Measurements from ENCODE around the gene PALLD.

Gene PALLD

DNA sequence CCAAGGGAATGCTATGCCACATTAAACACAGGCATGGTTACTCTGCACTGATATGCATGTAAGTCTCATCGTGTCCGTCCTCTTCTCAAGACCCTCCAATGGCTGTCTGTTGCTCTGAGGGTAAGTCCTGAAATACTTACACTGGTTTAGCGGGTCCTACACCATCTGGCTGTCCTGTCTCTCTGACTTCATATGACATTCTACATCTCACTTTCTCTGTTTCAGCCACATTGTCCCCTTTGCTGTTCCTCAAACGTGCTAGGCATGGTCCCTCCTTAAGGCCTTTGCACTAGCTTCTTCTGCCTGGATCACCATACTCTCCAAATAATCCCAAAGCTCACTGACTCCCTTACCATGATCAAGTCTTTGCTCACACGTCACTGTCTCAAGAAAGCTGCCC is 131.4 kb downstream of the PALLD start:
- DNase-seq = no peak

DNA sequence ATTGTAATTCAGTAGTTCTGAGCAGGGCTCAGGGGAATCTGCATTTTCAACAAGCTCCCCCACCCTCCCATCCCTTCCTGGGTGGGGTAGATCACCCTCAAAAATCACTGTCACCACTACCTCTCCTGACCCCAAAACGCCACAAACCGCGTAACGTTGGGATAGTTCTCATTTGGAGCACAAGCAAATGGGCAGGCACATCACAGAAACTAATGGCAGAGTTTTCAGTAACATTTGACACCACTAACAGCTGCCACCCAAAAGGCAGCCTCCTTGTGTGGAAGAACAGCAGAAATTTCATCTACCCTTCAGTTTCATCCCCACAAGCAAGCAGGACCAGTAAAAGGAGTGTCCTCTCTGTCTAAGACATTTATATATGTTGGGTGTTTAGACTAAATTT is 132.7 kb downstream of the PALLD start:
- no peak for DNase-seq

DNA sequence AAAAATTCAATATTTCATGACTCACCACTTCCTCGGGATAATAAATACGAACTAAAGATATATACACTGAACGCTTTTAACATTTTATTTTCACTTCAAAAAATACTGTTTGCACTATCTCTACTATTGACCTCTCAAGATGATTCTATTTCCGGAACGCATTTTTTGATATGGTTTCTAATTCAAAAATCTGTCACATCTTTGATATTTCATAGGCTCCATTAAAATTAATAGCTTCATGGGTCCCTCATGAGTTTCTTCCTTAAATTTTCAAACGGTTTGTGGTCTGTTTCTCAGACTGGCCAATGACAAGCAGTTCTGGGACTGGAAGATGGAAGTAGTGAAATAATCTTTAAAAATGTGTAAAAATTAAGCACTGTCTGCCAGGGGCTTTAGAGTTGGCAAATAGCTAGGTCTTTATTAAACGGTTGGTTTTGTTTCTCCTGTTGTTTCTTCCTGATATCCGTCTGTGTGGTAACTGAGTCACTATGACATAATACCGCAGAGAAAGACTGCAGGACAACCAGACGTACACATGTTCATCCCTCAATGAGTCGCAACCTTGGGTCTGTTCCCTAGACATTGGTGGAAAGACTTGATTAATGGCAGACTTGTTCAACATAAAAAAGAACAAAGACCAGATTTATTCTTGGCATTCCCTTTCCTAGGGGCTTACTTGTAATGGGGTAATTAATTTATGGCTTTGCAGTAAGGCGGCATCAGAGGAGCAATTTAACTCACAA is 133.8 kb downstream of the PALLD start:
- DNase-seq = no peak

DNA sequence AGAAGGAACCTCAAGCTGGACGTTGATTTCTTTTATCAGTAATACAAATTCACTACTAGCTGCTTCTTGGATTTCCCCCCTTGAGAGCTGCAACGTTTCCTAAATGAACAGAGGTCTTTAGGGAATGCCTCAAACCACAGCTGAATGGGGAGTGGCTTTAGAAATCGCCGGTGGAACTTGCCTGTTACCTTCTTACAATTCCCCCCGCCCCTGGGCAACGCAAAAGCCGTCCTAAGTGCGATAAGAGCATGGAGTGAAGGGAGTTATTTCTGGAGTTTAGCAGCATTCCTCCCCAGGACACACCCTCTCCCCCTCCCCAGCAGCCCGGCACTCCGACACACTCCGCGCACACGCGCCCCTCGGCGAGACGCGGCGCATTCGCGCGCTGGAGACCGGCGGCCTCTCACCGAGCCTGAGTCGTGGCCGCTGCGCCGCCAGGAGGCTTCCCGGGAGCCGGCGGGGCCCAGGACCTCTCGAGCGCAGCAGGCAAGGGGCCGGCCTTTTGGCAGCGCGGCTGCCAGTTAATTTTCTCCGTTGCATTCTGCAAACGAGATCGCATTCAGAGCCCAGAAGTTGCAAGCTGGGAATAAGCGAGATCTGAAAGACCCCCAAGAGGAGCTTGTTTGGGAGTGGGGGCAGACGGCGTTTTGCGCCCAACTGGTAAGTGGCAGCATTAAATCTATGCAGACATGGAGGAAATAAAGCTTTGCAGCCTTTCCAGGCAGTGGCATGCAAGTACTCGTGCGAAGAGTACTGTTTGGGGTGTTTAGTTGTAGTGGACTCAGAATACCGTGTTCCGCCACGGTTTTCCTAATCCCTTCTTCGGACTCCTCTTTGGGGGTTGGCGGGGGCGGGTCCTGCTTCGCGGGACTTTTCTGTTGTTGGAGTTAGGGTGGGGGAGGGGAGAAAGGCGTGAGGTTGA is 134.7 kb downstream of the PALLD start:
- no peak for DNase-seq

DNA sequence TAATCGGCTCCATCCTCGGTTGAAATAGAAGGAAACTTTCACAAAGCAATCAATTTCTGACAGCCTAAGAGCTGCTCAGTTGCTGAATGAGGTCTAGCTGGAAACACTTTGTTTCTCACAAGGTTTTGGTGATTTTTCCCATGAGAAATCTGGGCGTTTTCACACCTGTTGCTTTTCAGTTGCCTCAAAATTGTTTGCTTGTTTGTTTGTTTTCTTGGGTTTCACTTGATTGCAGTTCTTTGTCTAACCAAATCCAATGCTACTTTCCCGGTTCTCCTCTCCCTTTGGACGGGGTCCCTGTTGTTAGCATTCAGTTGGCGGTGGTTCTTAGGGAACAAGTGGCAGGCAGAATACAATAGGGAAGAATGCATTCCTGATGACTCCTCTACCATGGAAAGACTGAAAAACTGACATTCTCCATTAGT is 135.5 kb downstream of the PALLD start:
- no peak for DNase-seq

DNA sequence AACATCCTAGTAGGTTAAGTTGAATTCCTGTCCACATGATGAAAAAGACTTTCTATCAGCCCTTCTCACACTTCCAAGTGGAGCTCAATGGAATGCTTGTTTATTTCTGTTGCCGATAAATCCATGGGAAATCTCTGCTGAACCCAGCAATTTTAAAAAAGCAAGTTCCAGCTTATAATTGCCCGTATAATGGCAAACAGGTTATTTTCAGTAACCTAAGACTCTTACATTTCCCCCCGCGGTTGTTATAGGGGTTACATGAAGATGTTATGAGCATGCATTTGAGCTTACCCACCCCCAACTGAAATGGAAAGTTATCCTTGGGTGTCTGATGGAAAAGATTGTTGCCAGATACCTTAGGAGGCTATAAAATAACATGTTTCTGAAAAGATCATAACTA is 136.2 kb downstream of the PALLD start:
- DNase-seq = no peak

DNA sequence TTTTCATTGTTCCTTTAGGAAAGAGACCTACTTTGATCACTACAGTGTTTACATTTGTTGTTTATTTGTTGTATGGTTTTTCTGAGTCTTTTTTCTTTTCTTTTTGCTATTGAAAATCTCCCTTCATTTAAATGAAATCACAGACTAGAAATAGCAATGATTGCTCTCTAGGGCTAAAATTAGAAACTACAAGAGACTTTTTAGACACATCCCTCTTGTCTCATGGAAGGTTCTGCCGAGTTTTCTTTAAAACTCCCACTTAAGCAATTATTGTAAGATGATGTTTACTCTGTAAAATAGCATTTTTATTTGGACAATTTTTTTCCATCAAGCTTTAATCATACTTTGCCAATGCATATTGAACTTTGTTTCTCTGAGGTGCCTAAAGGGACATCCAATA is 136.6 kb downstream of the PALLD start:
- DNase-seq = no peak

DNA sequence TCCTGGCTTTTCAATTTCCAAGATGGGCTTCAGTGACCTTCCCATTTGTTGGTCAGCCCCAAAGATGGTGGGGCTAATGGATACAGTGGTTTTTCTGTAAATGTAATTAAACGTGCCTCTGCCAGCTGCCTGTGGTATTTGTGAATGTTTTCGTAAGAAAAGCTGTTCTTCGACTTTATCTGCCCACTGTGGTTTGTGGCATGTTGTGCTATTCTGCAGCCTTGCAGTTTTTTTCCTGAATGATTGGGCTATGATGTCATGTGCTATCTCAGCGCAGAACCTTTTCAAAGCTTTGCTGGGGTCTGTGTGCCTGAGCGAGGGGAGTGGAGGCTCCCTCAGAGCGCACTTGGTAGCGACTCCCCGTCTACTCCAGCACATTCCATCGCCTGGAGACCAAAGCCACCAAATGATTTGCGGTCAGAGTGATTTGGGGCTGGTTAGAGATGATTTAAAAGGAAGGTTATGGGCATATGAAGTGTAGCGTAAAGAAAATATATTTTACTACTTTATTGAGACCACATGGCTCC is 137.5 kb downstream of the PALLD start:
- DNase-seq = no peak

DNA sequence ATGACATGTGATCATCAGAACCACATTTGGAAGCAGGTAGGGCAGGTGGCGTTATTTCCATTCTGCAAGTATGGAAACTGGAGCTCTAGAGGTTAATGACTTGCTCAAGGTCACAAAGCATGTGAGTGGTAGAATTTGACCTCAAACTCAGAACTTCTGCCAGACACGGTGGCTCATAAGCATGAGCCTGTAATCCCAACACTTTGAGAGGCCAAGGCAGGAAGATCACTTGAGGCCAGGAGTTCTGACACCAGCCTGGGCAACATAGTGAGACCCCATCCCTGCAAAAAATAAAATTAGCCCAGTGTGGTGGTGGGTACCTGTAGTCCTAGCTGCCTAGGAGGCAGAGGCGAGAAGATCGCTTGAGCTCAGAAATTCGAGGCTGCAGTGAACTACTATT is 139.2 kb downstream of the PALLD start:
- no peak for DNase-seq

DNA sequence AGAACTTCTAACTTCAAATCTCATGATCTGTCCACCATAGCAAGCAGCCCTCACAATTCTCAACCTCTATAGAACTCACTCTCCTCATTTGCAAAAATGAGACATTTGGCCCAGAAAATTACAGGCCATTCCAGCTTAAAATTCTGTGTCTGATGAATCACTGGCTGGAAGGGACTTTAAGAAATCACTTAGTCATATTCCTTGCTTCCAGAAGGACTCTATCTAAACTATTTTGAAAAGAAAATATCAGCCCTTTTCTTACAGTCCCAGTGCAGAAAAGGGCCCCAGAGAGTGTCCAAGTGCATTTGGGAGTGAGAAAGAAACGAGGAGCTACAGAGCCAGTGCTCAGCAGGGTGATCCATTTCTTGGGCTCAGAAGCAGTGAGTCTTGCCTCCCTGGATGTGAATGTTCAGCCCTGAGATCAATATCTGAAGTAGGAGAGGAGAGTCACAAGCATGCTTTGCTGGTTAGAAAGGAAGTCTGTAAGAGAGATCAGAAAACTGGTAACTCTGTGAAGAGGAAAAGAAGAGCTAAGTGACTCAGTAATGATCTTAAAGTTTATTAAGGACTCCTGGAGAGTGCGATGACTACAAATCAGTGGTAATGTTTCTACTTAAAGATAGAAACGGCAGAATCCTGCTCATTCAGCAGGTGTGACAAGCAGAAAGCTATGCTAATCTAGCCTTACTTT is 139.8 kb downstream of the PALLD start:
- no peak for DNase-seq

DNA sequence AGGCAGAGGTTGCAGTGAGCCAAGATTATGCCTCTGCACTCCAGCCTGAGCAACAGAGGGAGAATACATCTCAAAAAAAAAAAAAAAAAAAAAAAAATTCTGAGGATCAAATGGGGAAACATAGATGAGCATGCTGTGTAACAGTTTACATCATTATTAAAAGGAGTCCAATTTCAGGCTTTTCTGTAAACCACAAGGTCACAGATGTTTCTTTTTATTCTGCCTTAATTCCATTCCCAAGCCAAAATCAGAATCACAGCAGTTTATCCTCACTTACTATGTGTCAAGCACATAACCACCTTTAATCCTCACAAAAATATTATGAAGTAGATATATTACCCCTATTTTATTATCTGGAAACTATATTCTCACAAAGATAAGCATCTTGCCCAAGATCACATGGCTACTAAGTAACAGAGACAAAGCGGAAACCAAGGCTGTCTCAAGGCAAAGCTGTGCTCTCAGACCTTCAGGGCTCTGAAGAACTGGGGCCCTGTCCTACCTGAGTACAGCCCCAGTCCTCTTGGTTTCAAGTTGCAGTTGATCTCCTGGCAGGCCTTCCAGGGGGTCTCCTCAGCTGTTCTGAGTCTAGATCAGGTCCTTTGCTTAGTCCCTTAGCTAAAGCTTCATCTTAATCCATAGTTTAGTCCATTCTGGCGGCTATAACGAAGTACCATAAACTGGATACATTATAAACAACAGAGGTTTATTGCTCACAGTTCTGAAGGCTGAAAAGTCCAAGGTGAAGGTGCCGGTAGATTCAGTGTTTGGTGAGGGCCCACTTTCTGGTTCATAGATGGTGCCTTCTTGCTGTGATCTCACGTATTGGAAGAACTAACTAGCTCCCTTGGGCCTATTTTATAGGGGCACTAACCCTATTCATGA is 141.3 kb downstream of the PALLD start:
- no peak for DNase-seq

DNA sequence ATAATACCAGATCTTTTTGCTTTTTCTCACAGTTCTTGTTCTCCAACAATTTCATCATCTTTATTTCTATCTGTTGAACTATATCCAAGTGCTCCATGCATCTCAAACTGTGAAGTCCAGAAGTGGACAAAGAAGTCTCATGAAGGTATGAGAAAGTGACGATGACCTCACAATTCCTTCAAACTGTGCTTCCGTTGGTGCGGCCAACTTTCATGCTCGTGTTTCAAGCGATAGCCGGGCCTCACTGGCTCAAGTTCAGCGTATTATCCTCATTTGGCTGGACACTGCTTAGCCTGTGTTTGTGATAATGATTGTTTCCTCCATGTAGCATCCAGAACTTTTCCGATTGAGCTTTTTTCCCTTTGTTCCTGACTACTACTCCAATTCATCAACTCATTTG is 143.1 kb downstream of the PALLD start:
- DNase-seq = no peak

DNA sequence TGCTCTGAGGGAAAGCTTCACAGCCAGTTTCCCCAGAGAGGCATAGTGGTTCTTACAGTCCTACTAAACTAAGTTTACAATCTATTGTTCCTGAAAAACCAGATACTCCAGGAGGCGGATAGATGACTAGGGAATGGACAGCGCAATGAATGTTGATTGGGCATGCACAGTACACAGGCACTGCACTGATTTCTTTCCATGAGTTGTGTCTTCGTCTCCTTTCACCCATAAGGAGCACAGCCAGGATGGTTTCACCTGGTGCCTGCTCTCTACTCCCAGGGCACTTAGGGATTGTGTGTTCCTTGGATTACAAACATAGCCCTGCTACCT is 144.9 kb downstream of the PALLD start:
- no peak for DNase-seq

DNA sequence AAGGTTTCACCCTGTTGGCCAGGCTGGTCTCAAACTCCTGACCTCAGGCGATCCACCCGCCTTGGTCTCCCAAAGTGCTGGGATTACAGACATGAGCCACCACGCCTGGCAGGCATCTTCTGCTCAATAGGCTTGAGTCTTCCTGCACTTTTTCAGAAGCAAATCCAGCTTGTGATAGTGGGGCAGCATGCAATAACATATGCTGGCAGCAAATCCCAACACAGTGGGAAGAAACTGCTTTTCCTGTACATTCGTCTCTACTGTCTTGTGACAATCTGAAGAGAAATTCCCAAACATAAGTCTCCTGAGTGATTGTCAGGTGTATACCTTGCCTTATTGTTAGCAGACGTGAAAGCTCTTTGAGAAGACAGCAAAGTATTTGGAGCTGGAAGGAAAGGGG is 145.7 kb downstream of the PALLD start:
- DNase-seq = no peak

DNA sequence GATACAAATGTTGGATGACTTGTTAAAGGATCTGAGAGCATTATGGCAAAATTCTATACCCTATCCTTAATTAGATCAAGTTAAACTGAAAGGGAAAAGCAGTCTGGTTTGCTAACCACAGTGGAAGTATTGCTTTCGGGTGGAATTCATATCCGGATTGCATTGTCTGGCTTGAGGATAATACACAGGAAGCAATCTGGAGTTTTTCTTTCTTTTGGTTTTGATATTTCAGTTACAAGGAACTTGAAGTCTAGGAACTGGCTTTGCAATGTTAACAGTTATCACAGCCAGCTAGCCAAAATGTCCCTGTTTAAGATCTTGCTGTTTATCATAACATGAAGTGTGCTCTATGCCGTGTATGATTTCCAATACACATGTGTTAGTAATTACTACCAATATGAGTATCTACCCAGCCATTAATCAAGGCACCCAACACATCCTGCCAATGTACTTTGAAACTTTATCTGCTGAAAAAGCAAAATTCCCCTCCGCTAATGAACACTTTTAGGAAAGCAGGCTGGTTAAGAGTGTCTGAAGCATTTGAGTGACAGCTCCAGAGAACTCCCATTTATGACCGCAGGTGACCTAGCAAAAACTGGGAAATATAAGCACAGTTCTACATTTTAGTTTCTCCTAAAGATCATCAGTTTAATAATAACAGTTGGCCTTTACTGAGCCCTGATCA is 146.4 kb downstream of the PALLD start:
- DNase-seq = no peak

DNA sequence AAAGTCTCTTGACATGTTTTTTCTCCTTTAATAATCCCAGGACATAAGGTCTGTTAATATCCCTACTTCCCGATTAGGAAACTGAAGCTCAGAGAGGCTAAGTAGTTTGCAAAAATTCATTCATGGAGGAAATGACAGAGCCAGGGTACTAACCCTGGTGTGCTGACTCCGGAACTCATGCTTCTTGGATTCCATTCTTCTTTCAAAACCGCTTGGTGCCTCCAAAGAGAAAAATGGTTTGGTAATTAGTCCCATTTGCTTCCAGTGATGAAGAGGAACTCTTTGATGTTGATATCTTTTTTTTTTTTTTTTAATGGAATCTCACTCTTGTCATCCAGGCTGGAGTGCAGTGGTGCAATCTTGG is 146.9 kb downstream of the PALLD start:
- DNase-seq = no peak

DNA sequence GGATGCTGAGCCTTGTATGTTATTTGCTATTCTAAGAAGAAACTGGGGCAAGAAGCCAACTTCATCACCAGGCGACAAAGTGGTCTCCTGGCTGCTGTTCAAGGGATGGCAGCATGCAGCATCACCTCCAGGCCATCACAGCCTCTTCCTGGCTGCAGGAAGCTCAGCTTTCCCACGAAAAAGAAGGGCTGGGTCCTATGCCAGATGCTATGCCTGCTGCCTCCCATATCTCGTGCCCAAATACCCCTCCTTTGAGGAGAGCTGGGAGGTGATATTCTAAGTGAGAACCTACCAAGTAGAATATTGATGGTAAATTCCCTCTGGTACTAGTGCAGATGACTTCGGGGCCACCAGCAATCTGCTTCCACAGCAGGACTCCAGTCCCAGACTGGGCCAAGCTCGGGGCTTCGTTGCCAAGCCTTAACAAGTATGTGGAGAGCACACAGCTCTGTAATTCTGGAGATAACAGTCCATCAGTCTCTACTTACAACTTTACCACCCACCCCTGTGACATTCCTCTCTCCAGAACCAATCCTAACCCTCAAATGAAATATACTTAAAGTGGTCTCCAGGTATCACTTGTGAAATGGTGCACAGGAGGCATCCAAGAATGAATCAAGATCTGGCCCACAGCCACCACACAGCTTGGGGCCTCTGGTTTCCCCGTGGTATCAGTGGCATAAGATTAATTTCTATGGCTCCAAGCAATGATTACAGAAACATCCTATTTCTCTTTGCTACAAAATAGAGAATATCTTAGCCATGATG is 149.3 kb downstream of the PALLD start:
- no peak for DNase-seq

DNA sequence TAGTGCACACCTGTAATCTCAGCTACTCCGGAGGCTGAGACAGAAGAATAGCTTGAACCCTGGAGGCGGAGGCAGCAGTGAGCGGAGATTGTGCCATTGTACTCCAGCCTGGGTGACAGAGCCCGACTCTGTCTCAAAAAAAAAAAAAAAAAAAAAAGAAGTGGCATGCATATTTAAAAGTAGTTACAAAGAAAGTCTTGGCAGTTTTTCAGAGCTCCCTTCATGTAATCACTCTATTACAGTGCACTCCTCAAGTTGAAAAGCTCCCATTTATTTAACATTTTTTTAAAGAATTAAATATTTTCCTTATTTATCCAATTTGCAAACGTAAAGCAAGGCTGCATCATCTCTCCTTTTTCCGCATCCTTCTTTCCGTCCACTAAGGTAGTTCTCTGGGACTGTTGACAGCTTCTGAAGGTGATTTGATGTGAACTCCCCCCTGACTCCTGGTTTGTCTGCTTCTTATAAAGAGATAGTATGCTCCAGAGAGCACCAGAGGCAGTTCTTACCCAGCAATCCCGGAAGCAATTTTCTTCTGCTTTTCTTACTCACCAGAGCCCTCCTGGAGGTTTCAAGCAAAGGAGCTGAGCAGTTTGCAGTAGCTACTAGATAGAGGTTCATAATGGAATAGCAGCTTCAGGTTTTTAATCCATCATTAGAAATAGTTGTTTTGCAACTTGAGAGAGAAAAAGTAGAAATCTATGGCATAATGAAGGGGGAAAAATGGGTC is 151.0 kb downstream of the PALLD start:
- DNase-seq = no peak

DNA sequence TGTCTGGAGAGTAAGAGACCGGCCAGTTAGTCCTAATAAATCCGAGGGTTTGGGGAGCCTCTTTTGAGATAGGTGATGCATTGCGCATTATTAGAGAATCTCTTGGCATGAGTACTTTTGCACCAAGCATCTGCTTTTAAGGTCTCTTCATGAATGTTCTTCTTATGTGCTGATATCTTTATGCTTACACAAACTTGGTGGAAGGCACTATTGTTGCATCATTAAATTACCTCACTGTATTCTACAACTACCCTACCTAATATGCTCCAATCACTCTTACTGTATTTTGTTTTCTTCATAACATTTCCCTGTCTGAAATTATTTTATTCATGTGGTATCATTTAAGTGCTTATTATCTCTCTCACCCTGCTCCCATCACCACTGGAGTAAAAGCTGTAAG is 151.6 kb downstream of the PALLD start:
- no peak for DNase-seq

DNA sequence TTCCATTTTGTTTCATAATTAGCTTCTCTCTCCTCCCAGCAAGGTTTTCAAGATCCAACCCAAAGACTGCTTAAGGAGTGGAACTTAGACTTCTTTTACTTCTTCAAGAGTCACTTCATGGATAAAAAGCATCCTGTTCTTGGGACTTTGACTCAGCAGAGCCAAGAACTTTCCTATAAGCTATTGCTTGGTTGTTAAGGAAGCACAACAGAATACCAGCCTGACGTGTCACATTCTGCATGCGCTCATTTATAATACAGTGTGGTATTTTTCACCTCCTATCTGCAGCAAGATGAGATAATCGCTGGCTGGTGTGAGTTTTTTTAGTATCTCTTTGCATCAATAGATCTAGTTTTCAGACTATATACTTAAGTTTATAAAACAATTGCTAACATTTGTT is 152.1 kb downstream of the PALLD start:
- DNase-seq = no peak

DNA sequence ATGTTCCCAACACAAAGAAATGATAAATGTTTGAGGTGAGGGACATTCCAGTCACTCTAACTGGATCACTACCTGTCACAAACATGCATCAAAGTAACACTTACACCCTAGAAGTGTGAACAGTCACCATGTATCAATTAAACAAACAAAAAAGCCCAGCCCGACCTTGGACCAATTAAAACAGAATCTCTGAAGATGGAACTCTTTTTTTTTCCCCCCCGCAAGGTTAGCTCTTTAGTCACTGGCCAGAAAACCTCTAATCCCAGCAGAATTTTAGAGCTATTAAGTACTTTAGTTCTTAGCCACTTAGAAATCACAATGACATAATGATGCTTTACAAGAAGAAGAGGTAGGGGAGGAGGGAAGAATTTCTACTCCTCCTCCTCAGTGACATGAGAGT is 154.5 kb downstream of the PALLD start:
- DNase-seq = no peak
